GM12891 (cell line): ENCODE results near the gene PSG5.
"Not testable (repeated sequence)": the region's sequence is repeated elsewhere in the genome, so short reads cannot be mapped to it uniquely, and the experiment has no call there.

Experiments
- PAX5 ChIP-seq: IDR thresholded peaks from 2 replicates; pipeline ENCODE4 v1.6.1; 2011; ENCODE audit warnings: low read length, moderate library complexity, mild to moderate bottlenecking; ENCODE audit not compliant: insufficient read depth, severe bottlenecking
- POLR2A ChIP-seq: IDR thresholded peaks from 2 replicates; pipeline ENCODE4 v1.6.1; 2011; ENCODE audit warnings: low read depth, low read length, control low read depth
- POLR2AphosphoS5 ChIP-seq: IDR thresholded peaks from 2 replicates; pipeline ENCODE4 v1.6.1; 2011; ENCODE audit warnings: low read depth, low read length, control low read depth
- POU2F2 ChIP-seq: IDR thresholded peaks from 2 replicates; pipeline ENCODE4 v1.6.1; 2011; ENCODE audit warnings: low read depth, mild to moderate bottlenecking, control low read depth, low read length, moderate library complexity
- SPI1 ChIP-seq: IDR thresholded peaks from 2 replicates; pipeline ENCODE4 v1.6.1; 2011; ENCODE audit warnings: low read depth, low read length, control low read depth
- TAF1 ChIP-seq: IDR thresholded peaks from 2 replicates; pipeline ENCODE4 v1.6.1; 2011; ENCODE audit warnings: low read depth, low read length, control low read depth

GRCh38 chr19:43179569-43180147 is 6.7 kb downstream of the PSG5 start:
- not testable (repeated sequence) for TF ChIP-seq SPI1, POLR2A, TAF1, POLR2AphosphoS5, PAX5, POU2F2
